Measurements from ENCODE around the gene LDB3.

Gene LDB3

DNA sequence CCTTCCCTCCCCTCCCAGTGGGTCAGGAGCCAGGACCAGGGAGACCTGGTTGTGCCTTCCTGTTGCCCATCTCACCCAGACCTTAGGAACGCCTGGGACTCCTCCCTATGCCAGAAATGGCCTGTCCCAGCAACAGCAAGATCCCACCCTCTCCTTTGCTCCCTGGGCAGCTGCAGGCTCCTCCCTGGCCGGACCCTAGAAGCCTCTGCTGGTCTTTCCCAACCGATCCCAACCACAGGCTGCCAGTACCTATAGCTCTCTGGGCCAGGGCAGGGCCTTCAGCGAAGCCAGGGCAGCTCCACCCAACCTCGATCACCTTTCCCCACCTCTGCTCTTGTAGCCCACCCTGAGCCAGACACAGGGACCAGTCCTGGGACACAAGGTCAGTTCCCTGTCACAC, 21.9 kb downstream of the LDB3 start:
- DNase-seq (ENCODE audit: low spot score) = no peak
- TF ChIP-seq, protein P1, sequence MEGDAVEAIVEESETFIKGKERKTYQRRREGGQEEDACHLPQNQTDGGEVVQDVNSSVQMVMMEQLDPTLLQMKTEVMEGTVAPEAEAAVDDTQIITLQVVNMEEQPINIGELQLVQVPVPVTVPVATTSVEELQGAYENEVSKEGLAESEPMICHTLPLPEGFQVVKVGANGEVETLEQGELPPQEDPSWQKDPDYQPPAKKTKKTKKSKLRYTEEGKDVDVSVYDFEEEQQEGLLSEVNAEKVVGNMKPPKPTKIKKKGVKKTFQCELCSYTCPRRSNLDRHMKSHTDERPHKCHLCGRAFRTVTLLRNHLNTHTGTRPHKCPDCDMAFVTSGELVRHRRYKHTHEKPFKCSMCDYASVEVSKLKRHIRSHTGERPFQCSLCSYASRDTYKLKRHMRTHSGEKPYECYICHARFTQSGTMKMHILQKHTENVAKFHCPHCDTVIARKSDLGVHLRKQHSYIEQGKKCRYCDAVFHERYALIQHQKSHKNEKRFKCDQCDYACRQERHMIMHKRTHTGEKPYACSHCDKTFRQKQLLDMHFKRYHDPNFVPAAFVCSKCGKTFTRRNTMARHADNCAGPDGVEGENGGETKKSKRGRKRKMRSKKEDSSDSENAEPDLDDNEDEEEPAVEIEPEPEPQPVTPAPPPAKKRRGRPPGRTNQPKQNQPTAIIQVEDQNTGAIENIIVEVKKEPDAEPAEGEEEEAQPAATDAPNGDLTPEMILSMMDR (IDR thresholded peaks at IDR 0.05; ENCODE audit: extremely low read depth, missing control alignments) = no peak

- DNase-seq (ENCODE audit: low spot score) = no peak
- TF ChIP-seq, protein P1 (IDR thresholded peaks at IDR 0.05; ENCODE audit: extremely low read depth, missing control alignments) = no peak
These were observed 22.4 kb downstream of the LDB3 start for GRCh38 chr10:86690657-86691084.

- TF ChIP-seq, protein P1 (IDR thresholded peaks at IDR 0.05; ENCODE audit: extremely low read depth, missing control alignments) = no peak
These were observed 23.2 kb downstream of the LDB3 start for GRCh38 chr10:86691333-86692022.

GRCh38 chr10:86692023-86692514, 23.8 kb downstream of the LDB3 start:
- TF ChIP-seq, protein P1 (IDR thresholded peaks at IDR 0.05; ENCODE audit: extremely low read depth, missing control alignments) = no peak
- no peak for DNase-seq (ENCODE audit: low spot score)

More at GRCh38 chr10:86691333-86692022, 23.2 kb downstream of the LDB3 start:
- no peak for DNase-seq (ENCODE audit: low spot score)

DNA sequence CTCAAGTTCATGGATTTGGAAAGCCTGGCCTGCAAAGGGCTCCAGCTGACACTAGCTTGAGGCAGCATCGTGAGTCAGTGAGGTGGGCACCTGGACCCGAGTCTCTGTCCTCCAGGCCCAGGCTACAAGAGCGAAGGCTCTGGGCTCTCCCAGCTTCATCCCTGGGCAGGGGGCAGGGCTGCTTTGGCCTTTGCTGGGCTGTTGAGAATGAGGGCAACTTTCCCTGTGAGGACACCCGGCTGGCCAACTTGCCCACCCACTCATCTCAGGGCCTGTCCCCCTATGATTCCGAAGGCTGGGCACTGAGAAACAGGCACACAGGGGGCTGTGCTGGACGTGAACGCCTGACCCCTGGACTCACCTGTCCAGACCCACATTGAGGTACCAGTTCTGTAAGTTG, 24.4 kb downstream of the LDB3 start:
- TF ChIP-seq, protein P1 (IDR thresholded peaks at IDR 0.05; ENCODE audit: extremely low read depth, missing control alignments) = no peak
- no peak for DNase-seq (ENCODE audit: low spot score)

- TF ChIP-seq, protein P1 (IDR thresholded peaks at IDR 0.05; ENCODE audit: extremely low read depth, missing control alignments) = no peak
- DNase-seq (ENCODE audit: low spot score) = no peak
These were observed 25.0 kb downstream of the LDB3 start for GRCh38 chr10:86693275-86693674.

DNA sequence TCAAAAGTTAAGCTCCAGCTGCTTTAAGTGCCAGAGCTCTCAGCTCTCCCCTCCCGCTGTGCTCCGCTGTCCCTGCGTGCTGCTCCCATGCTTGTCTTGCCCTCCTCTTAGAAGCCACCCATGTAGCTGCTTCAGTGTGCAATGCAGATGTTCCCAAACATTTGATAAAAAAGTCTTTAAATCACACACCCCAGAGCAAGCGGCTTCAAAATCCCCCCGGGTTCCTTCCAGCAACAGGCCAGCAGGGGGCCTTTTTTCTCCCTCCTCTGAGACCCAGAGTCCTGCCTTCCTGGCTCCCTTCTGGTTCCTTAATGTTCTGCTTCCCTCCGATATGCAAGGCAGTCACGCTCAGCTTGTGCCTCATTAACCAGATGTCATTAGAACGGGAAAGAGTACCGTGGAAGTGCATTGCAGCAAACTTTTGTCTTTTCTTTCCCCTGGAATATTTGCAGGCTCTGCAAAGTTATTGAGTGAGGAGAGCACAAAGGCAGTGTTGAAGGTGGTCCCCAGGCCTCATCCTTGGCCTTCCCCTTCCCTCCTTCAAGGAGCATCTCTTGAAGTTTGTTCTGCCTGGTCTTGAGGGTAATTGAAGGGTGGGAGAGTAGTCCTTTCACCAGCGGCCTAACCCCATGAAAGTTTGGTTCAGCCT, 25.5 kb downstream of the LDB3 start:
- DNase-seq (ENCODE audit: low spot score) = peak; percentile 56
- TF ChIP-seq, protein P1 (IDR thresholded peaks at IDR 0.05; ENCODE audit: extremely low read depth, missing control alignments) = peak; percentile 42

Data from GM20000 (cell line).